DOHH2 (cell line): ENCODE results near the gene TMEM235.

Experiments
- CTCF ChIP-seq: fragments of 200-600 bp; sonication (generic); IDR thresholded peaks from one replicate; pipeline ENCODE4 v1.5.1; 2014; ENCODE audit warnings: antibody characterized with exemption, mild to moderate bottlenecking, low read depth, low read length; ENCODE audit not compliant: poor library complexity, severe bottlenecking
- EZH2phosphoT487 ChIP-seq: fragments of 200-600 bp; sonication (generic); IDR thresholded peaks from 2 replicates; pipeline ENCODE4 v1.6.1; 2017; ENCODE audit warnings: borderline replicate concordance, mild to moderate bottlenecking, antibody characterized with exemption, low read length, moderate library complexity, mixed read lengths

DNA sequence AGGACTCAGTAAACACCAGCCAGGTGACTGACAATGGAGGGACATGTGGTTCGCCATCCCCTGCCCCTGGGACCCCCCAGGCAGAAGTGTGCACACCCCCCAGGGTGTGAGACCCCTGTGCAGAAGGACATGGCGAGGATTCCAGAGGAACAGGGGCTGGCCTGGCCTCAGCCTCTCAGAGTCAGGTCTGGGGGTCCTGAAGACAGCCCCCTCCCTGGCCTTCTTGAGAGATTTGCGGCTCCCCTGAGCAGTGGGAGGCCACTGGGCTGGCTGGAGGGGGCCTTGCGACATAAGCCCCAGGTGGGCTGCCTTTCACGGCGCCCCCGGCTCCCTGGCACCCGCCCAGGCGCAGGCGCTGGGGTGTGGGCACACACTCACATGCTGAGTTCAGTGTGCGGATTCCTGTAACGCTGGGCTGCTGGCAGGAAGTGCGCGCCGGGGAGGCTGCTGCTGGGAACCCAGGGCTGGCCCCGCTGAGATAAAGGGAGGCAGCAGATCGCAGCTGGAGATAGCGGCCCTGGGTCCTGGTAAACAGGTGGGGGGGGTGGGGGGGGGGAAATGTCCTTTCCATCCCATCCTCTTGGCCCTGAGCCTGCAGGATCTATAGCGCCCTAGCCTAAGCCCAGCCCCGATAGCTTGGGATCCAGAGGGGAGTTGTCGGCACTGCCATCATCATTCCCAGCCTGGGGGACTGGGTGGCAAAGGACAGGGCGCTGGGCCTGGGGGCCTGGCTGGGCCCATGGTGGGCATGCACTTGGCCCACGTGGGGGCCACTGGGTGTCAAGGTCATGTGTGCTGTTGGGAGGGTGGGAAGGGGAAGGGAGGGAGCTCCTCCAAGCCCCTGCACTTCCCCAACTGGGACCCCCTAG, 27.1 kb downstream of the TMEM235 start:
- TF ChIP-seq EZH2phosphoT487: no peak
- no peak for TF ChIP-seq CTCF
